H1 (cell line): ENCODE data around the gene PITX3. TPM values are rescaled to one million over a fixed set of nuclear protein-coding genes. Genes with fewer than 3 reads are reported as not detected.
A peak's percentile ranks its signal among the peaks of the same experiment; 100 is the strongest.

Experiments
- ASH2L ChIP-seq: fragments of 200-600, 300-600 bp; sonication (generic); IDR thresholded peaks from one replicate; pipeline ENCODE4 v1.7.1; 2017; ENCODE audit warnings: low read length
- CBX8 ChIP-seq: fragments of 300-800, 300-1000 bp; sonication (generic); IDR thresholded peaks from 2 replicates; pipeline ENCODE4 v1.7.1; 2016; ENCODE audit warnings: low read depth, low read length, borderline replicate concordance
- CTBP2 ChIP-seq: IDR thresholded peaks from 2 replicates; pipeline ENCODE4 v1.7.0; 2011; ENCODE audit warnings: borderline replicate concordance, mild to moderate bottlenecking, moderate library complexity, mixed read lengths, low read length; ENCODE audit not compliant: insufficient read depth, insufficient read length
- GABPA ChIP-seq: IDR thresholded peaks from 2 replicates; pipeline ENCODE4 v1.6.1; 2011; ENCODE audit warnings: mild to moderate bottlenecking, low read length, moderate library complexity, borderline replicate concordance; ENCODE audit not compliant: insufficient read depth
- KDM1A ChIP-seq: fragments of 200-600, 300-600 bp; sonication (generic); IDR thresholded peaks from 2 replicates; pipeline ENCODE4 v1.7.1; 2016; ENCODE audit warnings: mild to moderate bottlenecking, low read length, borderline replicate concordance
- KDM4A ChIP-seq: IDR thresholded peaks from one replicate; pipeline ENCODE4 v1.7.1; 2012; ENCODE audit warnings: low read depth, mild to moderate bottlenecking, moderate library complexity, low read length, inconsistent platforms; ENCODE audit not compliant: severe bottlenecking
- MAFK ChIP-seq: IDR thresholded peaks from 2 replicates; pipeline ENCODE4 v1.6.1; 2012; ENCODE audit warnings: low read depth, mild to moderate bottlenecking, improper control_type of control experiment, low read length
- PHF8 ChIP-seq: fragments of 200-600 bp; sonication (generic); conservative IDR thresholded peaks from 2 replicates; pipeline ENCODE4 v1.7.1; 2012; ENCODE audit warnings: low read depth, mild to moderate bottlenecking, inconsistent platforms, low read length, moderate library complexity
- POLR2A ChIP-seq, 2 experiments: IDR thresholded peaks; 1 replicate in 1 of 2; 2 replicates in 1 of 2; pipeline ENCODE4 v1.6.1; 2011; ENCODE audit warnings: low read depth in 2 of 2, low read length in 2 of 2, mild to moderate bottlenecking in 2 of 2; ENCODE audit errors: control extremely low read depth in 1 of 2
- POU5F1 ChIP-seq: IDR thresholded peaks from 2 replicates; pipeline ENCODE4 v1.6.1; 2011; ENCODE audit warnings: low read depth, mild to moderate bottlenecking, low read length, moderate library complexity
- RBBP5 ChIP-seq: IDR thresholded peaks from 2 replicates; pipeline ENCODE4 v1.7.1; 2012; ENCODE audit warnings: low read depth, mild to moderate bottlenecking, inconsistent platforms, low read length, moderate library complexity, borderline replicate concordance
- SAP30 ChIP-seq: fragments of 300-600 bp; sonication (generic); IDR thresholded peaks from 2 replicates; pipeline ENCODE4 v1.7.1; 2012; ENCODE audit warnings: low read length, moderate library complexity, mild to moderate bottlenecking, inconsistent platforms; ENCODE audit not compliant: insufficient read depth, insufficient replicate concordance
- SUZ12 ChIP-seq: fragments of 200-600 bp; sonication (generic); IDR thresholded peaks from 2 replicates; pipeline ENCODE4 v1.6.1; 2012; ENCODE audit warnings: mild to moderate bottlenecking, inconsistent platforms, low read length, moderate library complexity, mixed read lengths
- polyA plus RNA-seq, 7 experiments: library from polyadenylated mRNA; depleted of rRNA in 3 of 7; stranded (reverse) in 5 of 7; unstranded in 2 of 7; fragments of >200 nt in 5 of 7; fragments of 200-250 nt in 2 of 7; gene quantifications; 1 replicate in 5 of 7; 2 replicates in 1 of 7; 4 replicates in 1 of 7; pipeline versions ENCODE4 v1.2.1 to v1.2.3, GENCODE V29; 2011 to 2013; ENCODE audit warnings: missing spikeins in 2 of 7, mixed read lengths in 2 of 7
- total RNA-seq: library from RNA; stranded (reverse); fragmentation: NEBNext Ultra II Directional; extraction: Animal tissue kit (Norgen Biotek cat#: 25700); gene quantifications from 2 replicates; pipeline ENCODE4 v1.2.1, GENCODE V29; 2021
- TF ChIP-seq, protein P1 (sequence below): IDR thresholded peaks from 2 replicates; pipeline ENCODE4 v1.6.1; 2011; ENCODE audit warnings: low read depth, mild to moderate bottlenecking, low read length; ENCODE audit not compliant: insufficient read depth
- TF ChIP-seq, protein P2 (sequence below): IDR thresholded peaks from 2 replicates; pipeline ENCODE4 v1.6.1; 2012; ENCODE audit warnings: inconsistent platforms
- TF ChIP-seq, protein P3 (sequence below): IDR thresholded peaks from 2 replicates; pipeline ENCODE4 v1.6.1; 2012; ENCODE audit warnings: inconsistent platforms

Gene PITX3
- total and polyA plus RNA-seq, 2 of the 8 experiments (the other 6 are each of a cell fraction or from before 2014, with no cell fraction given): 0.18 to 0.41 TPM

DNA sequence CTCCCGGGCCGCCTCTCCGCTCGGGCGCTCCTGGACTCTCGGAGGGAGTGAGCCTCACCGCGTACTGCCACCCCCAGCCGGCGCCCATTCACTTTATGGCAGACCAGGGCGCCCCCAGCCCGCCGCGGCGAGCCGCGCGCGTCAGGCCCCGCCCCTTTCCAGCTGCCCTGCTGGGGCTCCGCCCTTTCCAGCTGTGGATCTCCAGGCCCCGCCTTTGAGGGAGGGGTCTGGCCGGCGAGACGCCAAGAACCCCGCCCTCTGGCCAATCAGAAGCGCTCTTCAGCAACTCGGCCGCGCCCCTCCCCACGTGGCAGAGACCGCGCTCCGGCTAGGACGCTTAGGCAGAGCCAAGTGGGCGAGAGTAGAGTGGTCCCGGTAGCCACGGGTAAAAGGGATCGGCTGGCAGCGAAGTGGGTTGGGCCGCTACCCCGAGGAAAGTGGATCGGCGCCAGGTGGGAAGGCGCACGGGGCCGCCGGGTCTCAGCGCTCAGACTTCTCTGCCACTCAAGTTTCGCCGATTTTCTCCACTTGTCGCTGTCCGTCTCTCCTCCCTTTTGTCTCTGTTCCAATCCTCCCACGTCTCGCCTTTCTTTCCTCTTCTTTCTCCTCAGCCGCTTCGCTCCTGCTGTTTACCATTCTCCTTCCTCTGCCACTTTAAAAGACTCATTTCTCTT, at the start of gene PITX3 (continued):
- TF ChIP-seq ASH2L: peak; percentile 10
- TF ChIP-seq CBX8: no peak
- TF ChIP-seq KDM4A: peak; percentile 27
- peak; percentile 44 for TF ChIP-seq SAP30
- TF ChIP-seq, protein P1, sequence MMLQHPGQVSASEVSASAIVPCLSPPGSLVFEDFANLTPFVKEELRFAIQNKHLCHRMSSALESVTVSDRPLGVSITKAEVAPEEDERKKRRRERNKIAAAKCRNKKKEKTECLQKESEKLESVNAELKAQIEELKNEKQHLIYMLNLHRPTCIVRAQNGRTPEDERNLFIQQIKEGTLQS: no peak
- no peak for TF ChIP-seq POU5F1
- TF ChIP-seq KDM1A: no peak
- TF ChIP-seq SUZ12: no peak
- TF ChIP-seq CTBP2: no peak
- no peak; a peak in 1 of 3 replicates for TF ChIP-seq POLR2A (IDR thresholded peaks at IDR 0.05; ENCODE audit: control extremely low read depth in 1 of 2, low read depth in 2 of 2, low read length in 2 of 2)
- TF ChIP-seq RBBP5: peak; percentile 49
- TF ChIP-seq, protein P2, sequence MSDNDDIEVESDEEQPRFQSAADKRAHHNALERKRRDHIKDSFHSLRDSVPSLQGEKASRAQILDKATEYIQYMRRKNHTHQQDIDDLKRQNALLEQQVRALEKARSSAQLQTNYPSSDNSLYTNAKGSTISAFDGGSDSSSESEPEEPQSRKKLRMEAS: peak; percentile 89
- no peak for TF ChIP-seq MAFK
- no peak for TF ChIP-seq GABPA
- 0 out of 2 replicates have a peak, but pooled peaks have one; percentile 23 for TF ChIP-seq PHF8
- TF ChIP-seq, protein P3, sequence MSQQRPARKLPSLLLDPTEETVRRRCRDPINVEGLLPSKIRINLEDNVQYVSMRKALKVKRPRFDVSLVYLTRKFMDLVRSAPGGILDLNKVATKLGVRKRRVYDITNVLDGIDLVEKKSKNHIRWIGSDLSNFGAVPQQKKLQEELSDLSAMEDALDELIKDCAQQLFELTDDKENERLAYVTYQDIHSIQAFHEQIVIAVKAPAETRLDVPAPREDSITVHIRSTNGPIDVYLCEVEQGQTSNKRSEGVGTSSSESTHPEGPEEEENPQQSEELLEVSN: peak; percentile 55
- TF ChIP-seq, all 59 proteins: peak for 11
